Measurements from ENCODE around the gene SIRT7.

DNA sequence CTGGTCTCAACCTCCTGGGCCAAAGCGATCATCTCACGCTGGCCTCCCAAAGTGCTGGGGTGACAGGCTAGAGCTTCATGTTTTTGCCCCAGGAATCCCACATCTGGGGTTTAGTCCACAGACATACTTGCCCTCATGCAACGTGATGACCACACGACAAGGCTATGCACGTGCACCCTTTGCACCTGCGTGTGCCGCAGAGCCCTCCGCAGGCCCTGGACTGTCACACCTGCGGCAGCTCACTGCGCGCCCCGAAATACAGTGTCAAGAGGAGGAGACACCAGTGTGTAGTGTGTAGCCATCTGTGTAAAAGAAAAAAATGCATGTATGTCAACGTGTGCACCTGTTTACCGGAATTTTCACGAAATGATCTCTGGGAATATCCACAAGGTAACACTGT, 32.5 kb upstream of the SIRT7 start:
- TF ChIP-seq EP300 (IDR thresholded peaks at IDR 0.05) (no peak), POLR2AphosphoS5 (IDR thresholded peaks at IDR 0.05) (no peak)
- TF ChIP-seq, protein P1, sequence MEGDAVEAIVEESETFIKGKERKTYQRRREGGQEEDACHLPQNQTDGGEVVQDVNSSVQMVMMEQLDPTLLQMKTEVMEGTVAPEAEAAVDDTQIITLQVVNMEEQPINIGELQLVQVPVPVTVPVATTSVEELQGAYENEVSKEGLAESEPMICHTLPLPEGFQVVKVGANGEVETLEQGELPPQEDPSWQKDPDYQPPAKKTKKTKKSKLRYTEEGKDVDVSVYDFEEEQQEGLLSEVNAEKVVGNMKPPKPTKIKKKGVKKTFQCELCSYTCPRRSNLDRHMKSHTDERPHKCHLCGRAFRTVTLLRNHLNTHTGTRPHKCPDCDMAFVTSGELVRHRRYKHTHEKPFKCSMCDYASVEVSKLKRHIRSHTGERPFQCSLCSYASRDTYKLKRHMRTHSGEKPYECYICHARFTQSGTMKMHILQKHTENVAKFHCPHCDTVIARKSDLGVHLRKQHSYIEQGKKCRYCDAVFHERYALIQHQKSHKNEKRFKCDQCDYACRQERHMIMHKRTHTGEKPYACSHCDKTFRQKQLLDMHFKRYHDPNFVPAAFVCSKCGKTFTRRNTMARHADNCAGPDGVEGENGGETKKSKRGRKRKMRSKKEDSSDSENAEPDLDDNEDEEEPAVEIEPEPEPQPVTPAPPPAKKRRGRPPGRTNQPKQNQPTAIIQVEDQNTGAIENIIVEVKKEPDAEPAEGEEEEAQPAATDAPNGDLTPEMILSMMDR (IDR thresholded peaks at IDR 0.05) = no peak

All from upper lobe of left lung (tissue), 4 donors.